Activated T-cell treated with anti-CD3 and anti-CD28 coated beads, Interleukin-2, amount 50 U/mL, for 48 hours (primary cell): ENCODE measurements around the gene C3orf52.
"Not testable (repeated sequence)": the region's sequence is repeated elsewhere in the genome, so short reads cannot be mapped to it uniquely, and the experiment has no call there.

Experiments
- DNase-seq, 2 experiments: peaks; one replicate each; pipeline ENCODE4 v3.0.0-alpha.2; 2020

C3orf52 gene, protein sequence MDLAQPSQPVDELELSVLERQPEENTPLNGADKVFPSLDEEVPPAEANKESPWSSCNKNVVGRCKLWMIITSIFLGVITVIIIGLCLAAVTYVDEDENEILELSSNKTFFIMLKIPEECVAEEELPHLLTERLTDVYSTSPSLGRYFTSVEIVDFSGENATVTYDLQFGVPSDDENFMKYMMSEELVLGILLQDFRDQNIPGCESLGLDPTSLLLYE

DNA sequence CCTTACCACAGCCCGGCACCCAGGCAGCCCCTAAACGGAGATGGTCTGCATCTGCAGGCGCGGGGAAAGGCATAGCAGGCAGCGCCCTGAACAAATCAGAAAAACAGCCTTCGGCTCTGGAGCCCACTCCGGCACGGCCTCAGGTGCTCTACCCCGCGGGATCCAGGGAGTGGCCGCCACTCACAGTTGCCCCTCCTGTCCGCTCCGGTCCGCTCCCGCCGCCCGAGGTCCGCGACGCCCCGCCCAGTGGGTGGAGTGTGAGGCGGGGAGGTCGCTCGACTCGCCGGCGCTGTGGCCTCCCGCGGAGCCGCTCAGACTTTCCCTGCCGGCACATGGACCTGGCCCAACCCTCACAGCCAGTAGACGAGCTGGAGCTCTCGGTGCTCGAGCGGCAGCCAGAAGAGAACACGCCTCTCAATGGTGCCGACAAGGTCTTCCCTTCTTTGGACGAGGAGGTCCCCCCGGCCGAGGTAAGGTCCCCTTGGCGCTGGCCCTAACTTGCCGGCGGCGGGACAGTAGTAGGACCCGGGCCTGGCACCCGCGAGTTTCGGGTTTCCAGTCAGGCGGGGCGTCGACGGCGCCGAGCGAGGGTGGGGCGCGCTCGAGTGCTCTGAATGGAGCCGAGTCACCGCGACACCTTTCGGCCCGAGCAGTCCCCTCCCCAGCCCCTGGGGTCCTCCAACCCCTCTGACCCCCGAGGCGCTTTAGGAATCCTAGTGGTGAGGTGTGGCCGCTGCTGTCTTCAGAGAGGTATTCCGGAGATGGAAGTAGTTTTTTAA is at the start of gene C3orf52:
Gene C3orf52, plus strand, starts transcription at position 314 of the 779 bp plus-strand sequence. Its CDS starts 19 bp downstream, at position 333.
- DNase-seq = peak; percentile 75 to 80

DNA sequence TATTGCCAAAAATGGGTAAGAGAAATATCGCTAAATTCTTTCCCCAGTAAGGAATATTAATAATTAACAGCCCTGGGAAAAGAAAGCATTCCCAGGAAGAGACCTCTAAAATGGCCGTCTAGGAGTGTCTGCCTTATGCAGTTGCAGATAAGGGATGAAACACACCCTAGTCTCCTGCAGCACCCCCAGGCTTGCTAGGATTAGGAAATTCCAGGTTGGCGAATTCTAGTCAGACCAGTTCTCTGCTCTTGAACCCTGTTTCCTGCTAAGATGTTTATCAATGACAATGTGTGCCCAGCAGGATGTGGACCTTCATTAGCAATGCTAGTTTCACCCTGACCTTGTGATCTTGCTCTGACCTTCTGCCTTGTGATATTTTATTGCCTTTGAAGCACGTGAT is 49.0 kb upstream of the C3orf52 start:
- DNase-seq = not testable (repeated sequence)

DNA sequence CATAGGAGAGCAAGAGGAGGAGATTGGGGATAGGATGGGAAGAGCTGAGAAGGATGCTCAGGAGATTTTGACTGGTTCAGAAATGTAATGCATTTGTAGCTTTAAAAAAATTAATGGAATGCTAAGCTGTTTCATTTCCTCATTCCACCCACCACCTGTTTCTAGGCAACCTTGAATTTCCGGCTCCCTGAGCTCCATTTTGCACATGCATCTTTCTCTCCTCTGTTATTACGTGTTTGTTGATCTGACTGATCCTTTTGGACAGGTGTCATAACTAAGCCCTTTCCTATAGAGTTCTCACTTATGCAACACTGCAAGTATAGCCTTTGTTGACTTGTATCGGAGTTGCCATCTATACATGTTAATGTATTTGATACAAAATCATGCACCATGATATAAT is 47.3 kb upstream of the C3orf52 start:
- DNase-seq = no peak

DNA sequence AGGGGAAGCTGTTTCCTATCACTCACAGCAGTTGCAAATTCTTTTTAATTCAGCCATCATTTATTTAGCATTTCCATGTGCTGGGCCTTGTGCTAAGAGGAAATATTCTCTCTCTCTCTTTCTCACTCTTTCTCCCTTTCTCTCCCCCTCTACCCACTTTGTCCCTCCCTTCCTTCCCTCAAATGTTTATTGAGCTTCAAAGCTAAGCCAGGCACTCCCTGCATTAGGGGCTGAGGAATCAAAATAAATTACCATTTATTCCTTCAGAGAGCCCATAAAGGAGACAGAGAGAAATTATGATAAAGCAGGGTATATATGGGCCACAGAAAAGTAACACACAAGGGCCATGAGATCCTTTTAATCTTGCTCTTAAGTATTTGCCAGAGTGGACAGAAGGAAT is 44.9 kb upstream of the C3orf52 start:
- DNase-seq = no peak

DNA sequence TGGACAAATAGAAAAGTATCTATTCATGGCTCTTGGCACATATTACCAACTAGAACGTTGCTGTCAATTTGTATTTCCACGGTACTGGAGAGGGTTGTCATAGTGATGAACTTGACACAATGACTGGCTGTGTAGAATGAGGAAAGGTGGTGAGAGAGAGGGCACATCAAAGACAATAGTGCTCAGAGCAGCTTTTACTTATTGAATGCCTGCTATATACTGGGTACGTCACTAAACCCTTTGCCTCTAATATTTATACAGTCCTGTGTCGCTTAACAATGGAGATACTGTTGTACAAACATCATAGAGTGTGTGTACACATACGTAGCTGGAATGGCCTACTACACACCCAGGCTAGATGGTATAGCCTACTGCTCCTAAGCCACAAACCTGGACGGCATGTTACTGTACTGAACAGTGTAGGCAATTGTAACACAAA is 43.3 kb upstream of the C3orf52 start:
- no peak for DNase-seq

DNA sequence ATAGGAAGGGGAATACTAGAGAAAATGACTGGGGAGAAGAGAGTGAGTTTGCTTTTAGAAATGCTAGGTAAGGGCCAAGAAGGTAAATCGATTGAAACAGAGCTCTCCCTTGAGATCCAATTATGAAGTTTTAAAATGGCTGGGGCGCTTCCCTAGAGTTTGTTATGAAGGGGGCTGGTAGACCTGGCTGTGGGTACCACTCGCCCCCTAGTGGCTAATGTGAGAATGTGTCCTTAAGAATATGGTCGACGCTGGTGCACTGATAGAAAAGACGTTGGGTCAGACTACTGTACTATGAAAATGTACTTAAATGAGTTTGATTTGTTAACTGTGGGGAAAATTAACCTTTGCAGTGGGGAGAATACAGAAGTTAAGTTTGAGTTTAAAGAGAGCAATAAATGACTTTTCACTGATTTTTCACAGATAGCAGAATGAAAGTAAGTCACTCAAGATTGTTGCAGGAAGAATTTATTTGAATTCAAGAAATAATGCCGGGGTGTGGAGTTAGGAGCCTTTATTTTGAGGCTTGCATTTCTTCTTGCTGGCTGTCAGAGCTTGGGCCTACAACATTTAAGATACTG is 42.5 kb upstream of the C3orf52 start:
- DNase-seq = peak; percentile 25 to 48

DNA sequence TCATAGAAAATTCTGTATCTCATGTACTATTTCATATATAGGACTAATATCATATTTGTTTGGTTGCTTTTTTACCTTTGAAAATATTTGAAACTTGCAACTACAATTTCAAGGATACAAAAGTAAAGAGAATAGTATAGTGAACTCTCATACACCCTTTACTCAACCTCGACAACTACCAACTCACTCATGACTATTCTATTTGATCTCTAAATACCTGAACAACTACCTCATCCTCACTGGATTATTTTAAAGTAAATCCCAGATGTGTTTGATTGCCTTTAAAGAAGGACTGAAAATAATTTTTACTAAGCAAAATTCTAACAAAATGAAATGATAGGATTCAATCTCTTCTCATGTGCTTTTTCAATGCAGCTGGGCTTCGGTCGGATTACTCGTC is 39.6 kb upstream of the C3orf52 start:
- no peak for DNase-seq

DNA sequence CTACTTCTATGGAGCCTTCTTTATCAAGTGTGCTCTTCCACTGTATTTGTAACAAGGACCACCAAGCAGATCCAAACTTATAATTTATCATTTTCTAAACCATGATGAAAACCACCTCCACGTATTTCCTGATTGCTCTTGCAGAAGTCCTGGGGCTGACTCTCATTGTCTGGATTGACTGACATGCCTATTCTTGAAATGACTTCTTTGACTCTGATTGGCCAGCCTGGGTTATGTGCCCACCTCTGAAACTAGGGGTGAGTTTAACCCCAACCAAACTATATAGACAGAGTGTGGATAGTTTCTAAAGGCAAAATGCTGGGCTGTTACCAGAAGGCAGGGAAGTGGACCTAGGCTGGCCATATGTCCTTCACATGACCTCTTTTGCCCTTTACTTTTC is 38.9 kb upstream of the C3orf52 start:
- DNase-seq = no peak

DNA sequence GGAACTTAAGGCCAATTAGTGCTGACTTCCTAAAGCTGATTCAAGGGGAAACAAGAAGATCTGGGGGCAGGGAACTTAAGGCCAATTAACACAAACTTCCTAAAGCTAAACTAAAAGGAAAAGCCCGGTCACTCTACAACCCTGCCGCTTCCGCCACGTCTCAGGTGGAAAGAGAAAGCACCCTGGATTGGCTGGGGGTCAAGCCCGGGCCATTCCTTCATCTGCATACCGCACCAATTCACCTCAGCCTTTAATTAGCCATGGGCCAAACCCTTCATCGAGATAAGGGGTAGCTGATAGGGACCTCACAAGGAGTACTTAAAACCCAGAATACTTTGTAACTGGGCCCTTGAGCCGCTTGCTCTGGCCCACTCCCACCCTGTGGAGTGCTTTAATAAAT is 37.3 kb upstream of the C3orf52 start:
- DNase-seq = no peak

DNA sequence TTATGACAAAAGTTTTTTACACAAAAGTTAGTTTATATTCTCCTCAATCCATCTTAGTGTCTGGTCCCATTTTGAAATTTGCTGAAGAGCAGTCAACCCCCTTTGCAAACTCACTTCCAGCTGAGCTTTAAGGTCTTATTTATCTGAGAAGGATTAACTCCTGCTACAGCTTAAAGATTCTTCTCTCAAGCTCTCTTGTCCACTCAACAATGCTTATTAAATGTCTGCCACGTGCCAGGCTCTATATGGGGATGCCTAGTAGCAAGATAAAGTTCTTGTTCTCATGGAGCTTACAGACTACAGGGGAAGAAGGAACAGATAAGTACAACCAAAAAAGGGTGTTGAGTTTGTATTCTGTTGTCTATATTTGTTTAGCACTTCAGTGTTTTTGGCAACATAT is 33.0 kb upstream of the C3orf52 start:
- DNase-seq = no peak

DNA sequence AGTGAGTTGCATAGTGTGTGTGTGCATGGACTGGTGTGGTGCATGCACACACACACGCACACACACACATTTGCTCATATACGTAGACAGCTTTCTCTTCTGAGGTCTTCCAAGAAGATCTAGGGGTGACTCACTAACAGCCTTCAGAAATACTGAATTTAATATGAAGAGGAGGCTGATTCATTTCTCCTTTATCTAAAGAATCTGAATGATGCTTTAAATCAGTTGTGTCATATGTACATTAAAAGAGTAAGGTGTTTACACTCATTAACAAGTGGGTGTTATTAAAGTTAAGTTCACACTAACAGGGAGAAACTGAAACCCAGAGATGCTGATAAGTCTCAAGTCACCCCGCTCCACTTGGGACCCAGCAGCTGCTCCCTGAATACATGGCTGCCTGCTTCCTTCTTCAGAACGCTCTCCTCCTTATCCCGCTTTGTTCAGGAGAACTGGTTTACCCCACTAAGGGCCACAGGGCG is 29.7 kb upstream of the C3orf52 start:
- DNase-seq = peak; percentile 30 to 34

DNA sequence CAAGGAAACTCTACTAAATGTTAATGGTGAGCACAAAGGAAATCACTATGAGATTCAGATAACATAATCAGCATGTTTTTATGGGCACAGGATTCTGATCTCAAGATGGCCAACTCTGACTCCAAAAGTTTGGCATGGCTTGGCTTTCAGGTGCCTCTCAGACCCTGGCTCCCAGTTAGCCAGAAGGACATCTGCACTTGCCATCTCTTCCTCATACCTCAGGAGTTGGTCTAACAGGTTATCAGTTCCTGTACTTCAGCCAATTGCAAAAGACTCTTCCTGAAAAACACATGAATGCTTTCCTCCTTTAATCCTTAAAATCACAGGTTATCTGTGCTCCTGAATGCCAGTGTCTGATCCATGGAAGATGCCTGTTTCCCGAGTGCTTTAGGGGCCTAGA is 26.7 kb upstream of the C3orf52 start:
- no peak for DNase-seq

DNA sequence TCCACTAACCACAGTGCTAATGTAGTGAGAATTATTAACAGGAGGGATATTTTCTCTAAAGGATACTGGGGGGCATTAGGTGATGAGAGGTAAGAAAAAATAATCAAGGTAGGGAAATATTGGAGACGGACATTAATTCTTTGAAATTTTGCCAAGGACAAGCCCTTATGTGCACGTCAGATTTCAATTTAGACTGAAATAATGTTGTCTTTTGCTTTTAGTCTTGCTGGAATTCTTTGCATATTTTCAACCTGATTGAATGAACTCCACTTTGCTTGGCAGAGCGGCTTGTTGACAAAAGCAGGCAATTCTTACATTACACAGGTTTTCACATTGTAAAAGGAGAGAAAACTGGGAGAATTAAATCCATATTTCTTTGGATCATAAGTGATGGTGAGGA is 25.0 kb upstream of the C3orf52 start:
- no peak for DNase-seq

DNA sequence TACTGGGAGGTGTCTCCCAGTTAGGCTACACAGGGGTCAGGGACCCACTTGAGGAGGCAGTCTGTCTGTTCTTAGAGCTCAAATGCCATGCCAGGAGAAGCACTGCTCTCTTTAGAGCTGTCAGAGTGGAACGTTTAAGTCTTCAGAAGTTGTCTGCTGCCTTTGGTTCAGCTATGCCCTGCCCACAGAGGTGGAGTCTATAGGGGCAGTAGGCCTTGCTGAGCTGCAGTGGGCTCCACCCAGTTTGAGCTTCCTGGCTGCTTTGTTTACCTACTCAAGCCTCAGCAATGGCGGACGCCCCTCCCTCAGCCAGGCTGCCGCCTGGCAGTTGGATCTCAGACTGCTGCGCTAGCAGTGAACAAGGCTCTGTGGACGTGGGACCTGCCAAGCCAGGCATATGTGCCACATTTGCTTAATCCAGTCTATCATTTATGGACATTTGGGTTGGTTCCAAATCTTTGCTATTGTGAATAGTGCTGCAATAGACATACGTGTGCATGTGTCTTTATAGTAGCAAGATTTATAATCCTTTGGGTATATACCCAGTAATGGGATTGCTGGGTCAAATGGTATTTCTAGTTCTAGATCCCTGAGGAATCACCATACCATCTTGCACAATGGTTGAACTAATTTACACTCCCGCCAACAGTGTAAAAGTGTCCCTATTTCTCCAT is 13.7 kb upstream of the C3orf52 start:
- DNase-seq = peak; percentile 60 to 71

DNA sequence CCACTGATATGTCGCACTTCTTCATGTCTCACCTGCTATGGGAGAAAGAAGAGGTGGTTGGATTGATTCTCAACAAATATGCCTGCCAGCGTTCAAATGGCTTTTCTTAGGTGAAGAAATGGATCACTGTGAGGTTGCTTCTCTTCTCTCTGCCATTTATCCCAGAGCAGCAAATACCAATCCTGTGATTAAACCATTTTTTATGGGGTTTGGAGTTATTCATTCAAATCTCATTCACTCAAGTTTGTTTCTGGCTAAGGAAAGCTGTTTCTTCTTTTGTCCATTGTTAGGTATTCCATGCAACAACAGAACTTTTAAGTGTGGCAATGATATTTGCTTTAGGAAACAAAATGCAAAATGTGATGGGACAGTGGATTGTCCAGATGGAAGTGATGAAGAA is 12.2 kb upstream of the C3orf52 start:
- DNase-seq = no peak

DNA sequence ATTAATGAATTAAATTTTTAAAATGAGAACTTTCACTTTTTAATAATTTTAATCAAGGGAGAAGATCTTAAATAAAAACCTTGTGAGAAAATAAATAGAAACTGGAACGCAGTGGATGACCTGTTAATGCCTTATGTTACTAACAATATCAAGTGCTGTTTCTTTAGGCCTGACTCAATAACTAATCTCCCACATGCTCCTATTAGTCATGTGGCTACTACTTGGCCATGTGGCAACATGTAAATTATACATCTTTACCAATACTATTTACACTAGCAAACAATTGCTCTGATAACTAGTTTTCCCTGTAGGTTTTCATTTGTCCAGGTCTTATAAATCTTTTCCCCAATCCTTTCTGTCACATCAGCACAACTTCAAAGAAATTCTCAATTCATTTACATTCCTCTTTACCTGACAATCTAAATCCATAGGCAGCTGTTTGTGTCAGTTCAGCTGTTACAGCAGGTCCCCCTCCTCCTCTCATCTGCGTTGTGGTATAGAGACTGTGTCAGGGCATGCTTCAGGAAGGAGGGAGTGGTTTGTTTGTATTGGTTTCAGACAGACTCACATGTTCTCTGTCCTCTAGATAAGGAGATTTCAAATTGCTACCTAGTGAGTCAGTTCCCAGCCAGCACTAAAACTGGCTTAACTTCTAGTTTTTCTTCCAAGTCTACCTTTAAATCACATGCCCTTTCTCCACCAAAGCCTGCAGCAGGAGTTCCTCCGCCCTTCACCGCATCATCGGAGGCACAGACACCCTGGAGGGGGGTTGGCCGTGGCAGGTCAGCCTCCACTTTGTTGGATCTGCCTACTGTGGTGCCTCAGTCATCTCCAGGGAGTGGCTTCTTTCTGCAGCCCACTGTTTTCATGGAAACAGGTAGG is 11.3 kb upstream of the C3orf52 start:
- DNase-seq = peak; percentile 34 to 40

DNA sequence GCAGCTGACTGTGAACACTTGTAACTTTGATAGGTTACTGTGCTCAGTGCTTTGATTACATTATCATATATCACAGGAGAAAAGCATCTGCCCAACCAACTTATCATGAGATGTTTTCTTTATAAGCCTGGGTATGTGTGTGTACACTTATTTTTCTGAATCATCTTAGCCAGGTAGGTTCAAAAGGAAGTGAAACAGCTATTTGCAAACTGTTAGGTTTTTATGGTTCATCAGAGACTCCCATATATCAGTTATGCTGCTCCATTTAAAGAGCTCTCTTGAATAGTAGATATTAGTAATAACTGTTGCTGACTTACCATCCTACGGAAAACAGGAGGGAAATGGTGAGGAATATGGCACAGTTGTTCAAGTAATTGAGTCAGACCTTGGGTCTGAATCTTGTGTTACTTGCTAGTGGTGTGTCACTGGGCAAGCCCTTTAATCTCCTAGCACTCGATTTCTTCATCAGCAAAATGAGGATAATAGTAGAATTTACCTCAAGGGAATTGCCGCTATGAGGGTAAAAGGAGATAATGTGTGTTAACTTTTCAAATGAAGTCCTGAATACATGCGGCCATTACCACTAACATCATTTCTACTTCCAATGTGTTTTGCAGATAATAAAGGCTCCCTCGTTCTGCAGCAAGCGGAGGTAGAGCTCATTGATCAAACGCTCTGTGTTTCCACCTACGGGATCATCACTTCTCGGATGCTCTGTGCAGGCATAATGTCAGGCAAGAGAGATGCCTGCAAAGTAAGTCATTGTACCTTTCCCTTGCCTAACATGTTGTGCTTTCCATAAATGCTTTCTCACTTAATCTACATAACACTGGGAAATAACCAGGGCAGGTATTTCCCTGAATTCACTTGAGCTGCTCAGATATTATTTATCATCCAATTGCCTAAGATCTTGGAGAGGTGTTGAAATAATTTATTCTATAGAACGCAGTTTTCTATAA is 7.8 kb upstream of the C3orf52 start:
- DNase-seq = no peak

DNA sequence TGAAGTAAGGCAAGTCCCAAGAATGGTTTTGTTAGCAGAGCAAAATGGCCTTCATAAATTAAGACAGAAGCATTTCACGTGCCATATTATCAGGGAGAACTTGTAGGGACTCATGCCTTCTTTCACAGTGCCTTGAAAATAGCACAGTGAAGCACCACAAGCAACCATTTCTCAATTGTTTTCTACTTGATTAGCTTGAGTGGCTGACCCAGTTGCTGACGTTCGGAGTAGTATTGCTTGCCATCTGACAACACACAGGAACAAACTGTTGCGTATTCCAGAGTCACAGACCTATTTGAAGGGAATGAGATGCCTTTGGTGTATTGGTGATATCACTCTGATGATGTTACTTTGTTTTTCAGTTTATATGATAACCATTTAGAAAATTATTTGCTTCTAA is 3.0 kb upstream of the C3orf52 start:
- DNase-seq = no peak

DNA sequence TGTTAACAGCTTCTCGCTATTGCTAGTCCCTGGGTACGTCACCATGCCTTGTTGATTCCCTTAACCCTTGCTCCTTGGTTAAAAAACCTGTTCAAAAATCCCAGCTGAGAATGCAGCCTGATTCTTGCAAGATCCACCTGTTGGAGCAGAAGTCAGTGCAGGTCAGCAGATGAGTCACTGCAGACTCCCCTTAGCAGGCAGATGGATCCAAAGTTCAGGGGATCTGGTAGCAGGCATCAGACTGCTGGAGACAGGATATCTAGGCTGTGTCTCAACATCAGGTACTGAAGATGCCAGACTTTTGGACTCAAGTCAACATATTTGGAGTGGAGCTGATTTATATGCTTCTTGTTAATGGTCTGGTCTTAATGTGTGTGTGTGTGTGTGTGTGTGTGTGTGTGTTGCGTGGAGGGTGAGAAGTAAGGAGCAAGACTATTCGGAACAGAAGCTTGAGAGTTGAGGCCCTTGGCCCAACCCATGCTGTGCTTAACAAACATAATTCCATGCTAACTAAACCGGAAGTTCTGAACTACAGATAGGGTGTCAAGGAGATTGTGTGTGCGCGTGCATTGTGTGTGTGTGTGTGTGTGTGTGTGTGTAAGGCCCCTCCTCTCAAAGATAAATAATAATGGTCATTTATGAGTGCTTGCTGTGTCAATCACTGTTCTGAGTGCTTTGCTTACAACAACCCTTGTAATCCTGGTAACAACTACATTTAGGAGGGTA is 1.0 kb upstream of the C3orf52 start:
- no peak for DNase-seq

DNA sequence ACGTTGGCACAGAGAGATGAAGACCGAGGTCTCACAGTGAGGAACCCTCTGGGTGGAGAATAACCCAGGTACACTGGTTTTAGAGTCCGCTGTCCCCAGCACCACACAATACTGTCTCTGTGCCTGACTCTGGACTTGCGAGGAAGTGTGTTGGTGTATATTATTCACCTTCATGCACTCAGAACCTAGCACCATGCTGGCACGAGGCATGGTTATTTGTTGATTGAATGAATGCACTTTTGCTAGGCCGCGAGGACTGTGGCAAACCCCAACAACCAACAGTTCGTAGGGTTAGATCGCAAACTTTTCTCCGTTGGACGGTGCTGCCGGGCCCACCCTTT is 484 bp upstream of the C3orf52 start:
- no peak for DNase-seq
